Right cardiac atrium (tissue), 5 donors: Measurements from ENCODE around the gene LMF2. TPM values are rescaled to one million over a fixed set of nuclear protein-coding genes. Genes with fewer than 3 reads are reported as not detected.
A peak's percentile ranks its signal among the peaks of the same experiment; 100 is the strongest.

Experiments
- ATAC-seq, 2 donors: fragments of 200-7000 bp; cut with Tn5 transposase; one replicate each; pipeline versions ENCODE4 v1.8.0 to v1.9.1; 2020; ENCODE audit warnings: moderate library complexity in 2 of 2, mild to moderate bottlenecking in 1 of 2
- DNase-seq, 3 donors: peaks; one replicate each; pipeline ENCODE4 v3.0.0-alpha.2; 2020
- H3K27ac ChIP-seq: one replicate; pipeline ENCODE4 v1.5.1; 2013; ENCODE audit warnings: mild to moderate bottlenecking, low read length, control low read depth, moderate library complexity
- H3K27me3 ChIP-seq: one replicate; pipeline ENCODE4 v1.6.1; 2013; ENCODE audit not compliant: control insufficient read depth, insufficient read depth
- H3K4me1 ChIP-seq: one replicate; pipeline ENCODE4 v1.6.1; 2013; ENCODE audit warnings: low read length; ENCODE audit not compliant: control insufficient read depth, insufficient read depth
- H3K4me3 ChIP-seq: one replicate; pipeline ENCODE4 v1.5.1; 2013; ENCODE audit warnings: low read length, control low read depth
- H3K9me3 ChIP-seq: one replicate; pipeline ENCODE4 v1.6.1; 2013; ENCODE audit warnings: low read length; ENCODE audit not compliant: control insufficient read depth
- WGBS: extraction: QIAGEN DNeasy Blood & Tissue Kit; methylation state at CpG from one replicate; pipeline ENCODE4 v1.1.7; 2013; 5-methylcytosine and 5-hydroxymethylcytosine counted together
- intact Hi-C, 4 donors: fragments of 100-400 bp; cut with DNase I; formaldehyde crosslinking; loops; one replicate each; pipeline versions ENCODE4 v1.11.0 to v1.14.0; 2022 to 2023
- polyA plus RNA-seq: library from polyadenylated mRNA; stranded (reverse); fragments of 200-250 nt; gene quantifications from one replicate; pipeline ENCODE4 v1.2.3, GENCODE V29; 2013
- total RNA-seq, 4 donors: library from RNA; stranded (reverse); fragmentation: NEBNext Ultra II Directional; extraction: Animal tissue kit (Norgen Biotek cat#: 25700); gene quantifications; one replicate each; pipeline ENCODE4 v1.2.1, GENCODE V29; 2021
- donor health status: healthy with polysubstance abuse.
- donor health status: DM: no; HTN: yes; CAD: no.
- donor health status: DM: no; HTN: no; CAD: no.
- donor health status: DM: no; HTN: yes; CAD: no; lungs with severe emphysema.
- donor health status: DM: yes; HTN: yes; CAD: no.

Gene LMF2
- total and polyA plus RNA-seq, 5 donors = 29.0 to 33.7 (median 33.1) TPM

DNA sequence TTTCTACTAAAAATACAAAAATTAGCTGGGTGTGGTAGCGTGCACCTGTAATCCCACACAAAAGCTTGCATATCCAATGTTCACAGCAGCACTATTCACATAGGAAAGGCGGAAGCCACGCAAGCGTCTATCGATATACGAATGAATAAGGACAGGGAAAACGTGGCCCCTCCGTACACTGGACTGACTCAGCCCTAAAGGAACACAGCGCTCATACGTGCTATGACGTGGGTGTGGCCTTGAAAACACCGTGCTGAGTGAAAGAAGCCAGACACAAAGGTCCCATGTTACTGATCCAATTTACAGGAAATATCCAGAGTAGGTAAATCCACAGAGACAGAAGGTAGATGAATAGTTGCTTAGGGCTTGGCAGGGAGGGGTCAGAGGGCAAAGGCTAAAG, 7.0 kb downstream of the LMF2 start:
- intact Hi-C loops = loop anchor here in 2 of 4 donors (10.0 kb wide), 2 partner anchors 256 to 266 kb away; partner anchors contain the start of gene TUBGCP6 (in 1 of the 2)
- Histone ChIP-seq H3K27ac (no peak overlapping the region), H3K4me3 (no peak overlapping the region), H3K27me3 (no peaks in the 10 kb centered on the region), H3K9me3 (no peaks in the 10 kb centered on the region), H3K4me1 (no peaks in the 10 kb centered on the region)
- ATAC-seq (no peak), DNase-seq (no peak)
- 95% methylated on average over 12 of the region's 12 CpGs for WGBS

DNA sequence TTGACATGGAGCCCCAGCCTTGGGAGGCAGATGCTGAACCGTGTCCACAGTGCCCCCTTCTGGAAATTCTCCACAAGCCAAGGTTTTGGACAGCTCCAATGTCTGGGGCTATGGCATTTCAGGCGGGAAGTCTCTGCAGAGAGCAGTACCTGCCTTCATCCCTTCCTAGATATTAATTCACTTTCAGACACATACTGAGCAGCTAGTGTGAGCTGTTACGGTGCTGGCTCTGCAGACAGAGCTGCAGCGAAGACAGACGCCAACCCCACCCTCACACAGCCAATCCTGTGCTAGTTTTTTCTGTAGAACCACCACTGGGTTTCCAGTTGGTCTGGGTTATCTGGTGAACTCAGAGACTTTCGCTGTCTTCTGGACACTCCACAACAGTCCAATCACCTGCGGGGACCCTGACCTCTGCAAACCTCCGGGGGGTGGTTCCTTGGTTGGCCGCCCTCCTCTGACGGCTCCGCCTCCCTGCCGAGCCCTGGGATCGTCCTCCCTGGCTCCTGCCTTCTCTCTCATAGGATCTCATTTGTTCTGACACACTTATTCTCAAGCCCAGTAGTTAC, 9.1 kb downstream of the LMF2 start:
- H3K9me3 ChIP-seq = no peaks in the 10 kb centered on the region
- ATAC-seq = peak; percentile 73 to 79
- peak; percentile 49 to 67 (median 63) for DNase-seq

DNA sequence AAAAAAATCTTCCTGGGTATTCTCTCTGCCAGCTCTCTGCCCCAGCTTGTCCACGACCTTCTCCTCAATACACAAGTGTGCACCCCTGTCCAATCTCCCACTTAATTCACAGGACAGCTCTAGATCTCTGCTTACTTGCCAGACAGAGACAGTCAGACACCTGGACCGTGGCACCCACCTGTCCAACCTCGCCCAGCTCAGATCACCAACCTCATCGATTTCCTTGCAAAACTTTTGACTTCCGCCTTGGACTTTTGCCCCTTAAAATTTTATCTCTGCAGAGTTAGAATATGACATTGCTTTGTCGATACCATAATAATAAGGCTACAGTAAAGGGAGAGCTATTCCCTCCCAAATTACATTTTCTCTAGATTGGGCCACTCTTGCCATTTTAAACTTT, 10.4 kb downstream of the LMF2 start:
- no peak for ATAC-seq
- Histone ChIP-seq H3K9me3 (no peaks in the 10 kb centered on the region), H3K4me1 (no peaks in the 10 kb centered on the region), H3K27ac (no peak overlapping the region), H3K27me3 (no peaks in the 10 kb centered on the region), H3K4me3 (no peak overlapping the region)
- intact Hi-C loops = loop anchor here in 1 of 4 donors (10.0 kb wide), 1 partner anchor 108 kb away; the partner anchor contains the start of gene MAPK8IP2
- DNase-seq = no peak
- WGBS = 90% methylated on average over 6 of the region's 6 CpGs

More for the DNA sequence above, 9.1 kb downstream of the LMF2 start:
- intact Hi-C loops = loop anchor here in 1 of 4 donors (10.0 kb wide), 1 partner anchor 106 kb away; the partner anchor contains the start of gene MAPK8IP2
- Histone ChIP-seq H3K4me1 (no peaks in the 10 kb centered on the region), H3K27ac (no peak overlapping the region), H3K27me3 (no peaks in the 10 kb centered on the region), H3K4me3 (no peak overlapping the region)
- 17% methylated on average over 13 of the region's 13 CpGs for WGBS

DNA sequence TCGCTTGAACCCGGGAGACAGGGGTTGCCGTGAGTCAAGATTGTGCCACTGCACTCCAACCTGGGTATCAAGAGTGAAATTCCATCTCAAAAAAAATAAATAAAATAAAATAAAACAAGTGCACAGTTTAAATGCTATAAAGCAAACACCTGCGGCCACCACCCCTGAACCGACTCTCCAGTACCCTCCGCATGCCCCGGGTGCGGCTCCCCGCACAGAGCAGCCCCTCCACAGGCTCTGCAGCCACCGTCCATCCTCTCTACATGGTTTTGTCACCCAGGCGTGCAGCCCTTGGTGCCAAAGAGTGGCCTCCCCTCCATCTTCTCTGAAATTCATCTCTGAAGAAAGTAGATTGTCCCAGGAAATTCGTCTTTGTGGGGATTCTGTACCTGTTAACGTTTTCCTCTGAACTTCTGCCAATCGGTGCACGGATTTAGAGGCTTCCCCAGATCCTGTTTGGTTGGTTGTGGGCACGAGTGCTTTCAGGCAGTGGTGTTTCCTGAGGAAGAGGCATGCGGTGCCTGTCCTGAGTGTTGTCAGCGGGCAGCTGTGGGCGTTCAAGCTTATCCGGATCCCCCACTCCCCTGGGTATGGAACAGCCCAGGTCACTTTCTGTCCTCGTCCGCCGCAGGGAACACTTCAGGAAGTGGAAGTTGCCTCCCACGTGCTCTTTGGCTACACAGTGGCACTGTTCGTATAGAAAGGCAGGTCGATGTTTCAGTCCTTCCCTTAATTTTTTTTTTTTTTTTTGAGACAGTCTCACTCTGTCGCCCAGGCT, 16.8 kb downstream of the LMF2 start:
- ATAC-seq (no peak), DNase-seq (no peak)
- Histone ChIP-seq H3K4me1 (no peaks in the 10 kb centered on the region), H3K27me3 (no peaks in the 10 kb centered on the region), H3K9me3 (no peaks in the 10 kb centered on the region), H3K27ac (no peak overlapping the region), H3K4me3 (no peak overlapping the region)
- WGBS = 62% methylated on average over 27 of the region's 27 CpGs
- intact Hi-C loops = loop anchor here in 1 of 4 donors (10.0 kb wide), 1 partner anchor 114 kb away; the partner anchor contains the start of gene MAPK8IP2

DNA sequence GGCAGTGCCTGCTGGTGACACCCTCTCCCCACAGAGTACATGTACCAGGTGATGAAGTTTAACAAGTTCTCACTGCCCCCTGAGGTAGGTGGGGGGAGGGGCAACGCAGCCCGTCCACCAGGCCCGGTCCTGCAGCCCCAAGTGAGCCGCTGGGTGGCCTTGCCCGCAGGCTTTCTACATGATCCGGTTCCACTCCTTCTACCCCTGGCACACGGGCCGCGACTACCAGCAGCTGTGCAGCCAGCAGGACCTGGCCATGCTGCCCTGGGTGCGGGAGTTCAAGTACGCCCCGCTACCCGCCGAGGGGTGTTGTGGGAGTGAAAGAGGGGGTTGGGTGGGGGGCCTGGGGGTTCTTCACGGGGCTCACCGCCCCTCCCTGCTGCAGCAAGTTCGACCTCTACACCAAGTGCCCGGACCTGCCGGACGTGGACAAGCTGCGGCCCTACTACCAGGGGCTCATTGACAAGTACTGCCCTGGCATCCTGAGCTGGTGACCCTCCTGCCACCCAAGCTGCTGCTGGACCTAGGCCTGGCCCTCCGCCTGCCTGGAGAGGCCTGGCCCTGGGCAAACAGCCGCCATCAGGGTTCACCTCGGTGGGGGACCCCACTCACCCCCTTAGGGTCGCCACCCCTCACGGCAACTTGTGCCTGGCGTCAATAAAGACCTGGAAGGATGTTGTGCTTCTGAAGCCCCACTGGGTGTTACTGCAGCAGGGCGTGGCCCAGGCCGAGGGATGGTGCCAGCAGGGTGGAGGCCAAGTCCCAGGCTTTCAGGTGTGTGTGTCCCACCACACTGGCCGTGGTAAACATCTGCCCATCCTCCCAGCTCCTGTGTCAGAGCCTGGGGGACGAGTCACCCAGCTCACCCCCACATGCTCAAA, 17.9 kb downstream of the LMF2 start:
- no peak overlapping the region for H3K4me3 ChIP-seq
- WGBS = 87% methylated on average over 31 of the region's 31 CpGs
- peak in 1 of 3 donors; percentile 42 for DNase-seq
- intact Hi-C loops = loop anchor here in 1 of 4 donors (10.0 kb wide), 1 partner anchor 115 kb away; the partner anchor contains the start of gene MAPK8IP2
- no peak overlapping the region for H3K27ac ChIP-seq
- no peak for ATAC-seq
- H3K27me3 ChIP-seq = no peaks in the 10 kb centered on the region
- no peaks in the 10 kb centered on the region for H3K9me3 ChIP-seq
- no peaks in the 10 kb centered on the region for H3K4me1 ChIP-seq

DNA sequence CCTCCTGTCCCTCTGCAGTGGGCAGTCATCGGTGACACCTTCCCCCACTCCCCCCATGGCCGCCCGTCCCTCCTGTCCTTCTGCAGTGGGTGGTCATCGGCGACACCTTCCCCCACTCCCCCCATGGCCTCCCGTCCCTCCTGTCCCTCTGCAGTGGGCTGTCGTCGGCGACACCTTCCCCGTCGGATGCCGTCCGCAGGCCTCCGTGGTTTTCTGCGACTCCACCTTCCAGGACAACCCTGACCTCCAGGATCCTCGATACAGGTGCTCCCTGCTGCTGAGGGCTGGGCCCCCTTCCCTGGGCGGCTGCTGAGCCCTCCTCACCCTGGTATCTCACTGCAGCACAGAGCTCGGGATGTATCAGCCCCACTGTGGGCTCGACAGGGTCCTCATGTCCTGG, 18.6 kb downstream of the LMF2 start:
- ATAC-seq = no peak
- H3K4me3 ChIP-seq = no peak overlapping the region
- intact Hi-C loops = no loop called here
- H3K27ac ChIP-seq = no peak overlapping the region
- DNase-seq = peak in 1 of 3 donors; percentile 17
- no peaks in the 10 kb centered on the region for H3K9me3 ChIP-seq
- WGBS = 66% methylated on average over 19 of the region's 19 CpGs
- H3K27me3 ChIP-seq = no peaks in the 10 kb centered on the region
- H3K4me1 ChIP-seq = no peaks in the 10 kb centered on the region

DNA sequence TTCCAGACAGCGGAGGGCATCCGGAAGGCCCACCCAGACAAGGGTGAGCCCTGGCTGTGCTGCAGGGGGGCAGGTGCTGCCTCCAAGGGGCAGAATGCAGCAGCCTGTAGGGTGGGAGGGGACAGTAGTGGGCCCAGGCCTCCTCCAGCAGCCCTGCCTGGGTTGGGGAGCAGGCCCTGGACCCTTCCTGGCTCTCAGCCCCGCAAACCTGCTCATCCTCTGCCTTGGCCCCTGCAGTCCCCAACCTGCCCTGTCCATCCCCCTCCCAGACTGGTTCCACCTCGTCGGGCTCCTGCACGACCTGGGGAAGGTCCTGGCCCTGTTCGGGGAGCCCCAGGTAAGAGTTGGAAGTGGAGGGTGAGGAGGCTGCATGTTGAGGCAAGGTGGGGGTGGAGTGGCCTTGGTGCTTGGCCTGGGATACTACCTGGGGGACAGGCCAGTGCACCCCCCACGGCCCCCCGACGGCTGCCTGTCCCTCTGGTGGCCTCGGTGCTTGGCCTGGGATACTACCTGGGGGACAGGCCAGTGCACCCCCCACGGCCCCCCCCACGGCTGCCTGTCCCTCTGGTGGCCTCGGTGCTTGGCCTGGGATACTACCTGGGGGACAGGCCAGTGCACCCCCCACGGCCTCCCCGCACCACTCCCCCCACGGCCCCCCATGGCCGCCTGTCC, 19.4 kb downstream of the LMF2 start:
- Histone ChIP-seq H3K27me3 (no peaks in the 10 kb centered on the region), H3K27ac (no peak overlapping the region), H3K9me3 (no peaks in the 10 kb centered on the region), H3K4me1 (no peaks in the 10 kb centered on the region), H3K4me3 (no peak overlapping the region)
- intact Hi-C loops = no loop called here
- WGBS = 80% methylated on average over 18 of the region's 18 CpGs
- DNase-seq (peak in 1 of 3 donors; percentile 41), ATAC-seq (peak in 1 of 2 donors; percentile 6)

DNA sequence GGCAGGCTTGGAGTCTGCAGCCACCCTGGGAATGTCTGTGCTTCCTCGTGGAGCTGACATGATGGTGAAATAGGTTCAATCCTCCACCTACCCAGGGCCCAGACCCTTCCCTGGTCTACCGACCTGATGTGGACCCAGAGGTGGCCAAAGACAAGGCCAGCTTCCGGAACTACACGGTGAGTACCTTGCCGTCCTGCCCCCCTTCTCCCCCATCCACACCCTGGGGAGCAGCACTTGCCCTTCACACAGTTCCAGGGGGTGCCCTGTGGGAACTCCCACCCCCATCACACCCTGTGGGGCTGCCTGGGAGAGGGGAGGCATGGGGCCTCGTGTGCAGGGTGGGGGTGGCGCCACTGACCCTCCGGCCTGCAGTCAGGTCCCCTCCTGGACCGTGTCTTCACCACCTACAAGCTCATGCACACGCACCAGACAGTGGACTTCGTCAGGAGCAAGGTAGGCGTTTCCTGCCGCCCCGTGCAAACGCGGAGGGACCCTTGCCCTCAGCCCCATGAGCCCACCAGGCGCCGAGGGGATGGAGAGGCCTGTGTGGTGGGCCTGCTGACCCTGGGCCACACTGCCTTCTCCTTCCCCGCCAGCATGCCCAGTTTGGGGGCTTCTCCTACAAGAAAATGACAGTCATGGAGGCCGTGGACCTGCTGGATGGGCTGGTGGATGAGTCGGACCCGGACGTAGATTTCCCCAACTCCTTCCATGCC, 20.1 kb downstream of the LMF2 start:
- intact Hi-C loops = no loop called here
- 78% methylated on average over 23 of the region's 23 CpGs for whole genome bisulfite sequencing

DNA sequence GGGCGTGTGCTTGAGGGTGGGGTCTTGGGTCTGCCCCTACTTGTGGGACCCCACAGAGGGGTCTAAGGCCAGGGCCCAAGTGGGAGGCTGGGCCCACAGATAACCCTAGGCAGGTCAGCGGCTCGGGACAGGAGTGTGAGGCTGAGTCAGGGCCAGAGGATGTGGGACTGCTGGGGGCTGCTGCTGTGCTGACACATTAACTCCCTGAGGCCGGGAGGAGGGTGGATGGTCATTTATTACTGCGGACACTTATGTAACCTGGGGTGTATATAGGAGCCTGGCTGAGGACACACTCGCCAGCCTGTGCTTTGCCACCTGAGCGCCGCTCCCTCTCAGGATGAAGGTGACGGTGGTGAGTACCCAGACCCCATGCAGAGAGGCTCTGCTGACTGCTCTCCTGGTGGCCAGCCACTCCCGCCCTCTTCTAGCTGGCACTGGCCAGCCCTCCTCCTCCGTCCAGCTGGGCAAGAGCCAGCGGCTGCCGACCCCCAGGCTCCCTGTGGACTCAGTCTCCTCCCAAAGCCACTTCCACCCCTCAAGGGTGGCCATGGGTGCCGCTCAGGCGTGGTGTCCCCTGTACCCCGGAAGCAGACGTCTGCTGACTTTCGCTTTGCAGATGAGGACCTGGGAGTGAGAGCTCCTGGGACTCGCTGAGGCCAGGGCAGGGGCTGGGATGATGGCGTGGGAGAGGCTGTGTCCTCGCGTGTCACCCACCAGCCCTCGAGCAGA, 20.8 kb downstream of the LMF2 start, which contains the start of gene MIOX:
MIOX (plus strand) TSS at position 299 of the 729 bp plus-strand sequence; CDS start at position 338, 39 bp downstream.
- peak in 1 of 3 donors; percentile 11 for DNase-seq
- intact Hi-C loops = no loop called here
- Histone ChIP-seq H3K27me3 (no peaks in the 10 kb centered on the region), H3K9me3 (no peaks in the 10 kb centered on the region), H3K27ac (no peak within 1 kb of the TSS), H3K4me3 (no peak within 1 kb of the TSS), H3K4me1 (no peaks in the 10 kb centered on the region)
- no peak for ATAC-seq
- WGBS = 64% methylated on average over 23 of the region's 23 CpGs

More for the DNA sequence above, 20.1 kb downstream of the LMF2 start:
- DNase-seq = peak in 1 of 3 donors; percentile 14
- no peaks in the 10 kb centered on the region for H3K27me3 ChIP-seq
- H3K4me3 ChIP-seq = no peak overlapping the region
- H3K4me1 ChIP-seq = no peaks in the 10 kb centered on the region
- H3K9me3 ChIP-seq = no peaks in the 10 kb centered on the region
- ATAC-seq = no peak
- H3K27ac ChIP-seq = no peak overlapping the region
